ENCODE data around the gene AKR1B15.

The AKR1B15 gene

GRCh38 chr7:134611611-134612151 is 62.8 kb downstream of the AKR1B15 start:
- Histone ChIP-seq H3K27me3 (ENCODE audit: control insufficient read depth, insufficient read depth, low read length, poor library complexity, severe bottlenecking) (peaks cover 4% of the 10 kb centered on the region), H3K36me3 (ENCODE audit: control insufficient read depth, insufficient read depth, low read length) (no peaks in the 10 kb centered on the region), H3K4me3 (ENCODE audit: insufficient read depth, low read depth, low read length) (no peak overlapping the region), H3K4me1 (ENCODE audit: control insufficient read depth, insufficient read depth, low read length) (no peaks in the 10 kb centered on the region), H3K27ac (ENCODE audit: insufficient read depth, low read depth, low read length, poor library complexity, severe bottlenecking) (no peak overlapping the region), H3K9me3 (ENCODE audit: control insufficient read depth, low read length) (no peaks in the 10 kb centered on the region)
- 94% methylated on average over 5 to 6 of the region's 6 CpGs for WGBS, 2 experiments

GRCh38 chr7:134612197-134612596 is 63.3 kb downstream of the AKR1B15 start:
- H3K4me3 ChIP-seq (ENCODE audit: insufficient read depth, low read depth, low read length) = no peak overlapping the region
- H3K27me3 ChIP-seq (ENCODE audit: control insufficient read depth, insufficient read depth, low read length, poor library complexity, severe bottlenecking) = peaks cover 1% of the 10 kb centered on the region
- WGBS, 2 experiments = 89 to 93% methylated on average over 2 of the region's 2 CpGs
- no peak overlapping the region for H3K27ac ChIP-seq (ENCODE audit: insufficient read depth, low read depth, low read length, poor library complexity, severe bottlenecking)
- no peaks in the 10 kb centered on the region for H3K4me1 ChIP-seq (ENCODE audit: control insufficient read depth, insufficient read depth, low read length)
- H3K9me3 ChIP-seq (ENCODE audit: control insufficient read depth, low read length) = no peaks in the 10 kb centered on the region
- H3K36me3 ChIP-seq (ENCODE audit: control insufficient read depth, insufficient read depth, low read length) = no peaks in the 10 kb centered on the region

- 92 to 98% methylated on average over 3 of the region's 3 CpGs for WGBS, 2 experiments
- Histone ChIP-seq H3K27ac (ENCODE audit: insufficient read depth, low read depth, low read length, poor library complexity, severe bottlenecking) (no peak overlapping the region), H3K9me3 (ENCODE audit: control insufficient read depth, low read length) (no peaks in the 10 kb centered on the region), H3K27me3 (ENCODE audit: control insufficient read depth, insufficient read depth, low read length, poor library complexity, severe bottlenecking) (no peaks in the 10 kb centered on the region), H3K4me3 (ENCODE audit: insufficient read depth, low read depth, low read length) (no peak overlapping the region), H3K4me1 (ENCODE audit: control insufficient read depth, insufficient read depth, low read length) (no peaks in the 10 kb centered on the region), H3K36me3 (ENCODE audit: control insufficient read depth, insufficient read depth, low read length) (no peaks in the 10 kb centered on the region)
Measured at GRCh38 chr7:134613623-134614347, 64.9 kb downstream of the AKR1B15 start.

- no peaks in the 10 kb centered on the region for H3K4me1 ChIP-seq (ENCODE audit: control insufficient read depth, insufficient read depth, low read length)
- H3K36me3 ChIP-seq (ENCODE audit: control insufficient read depth, insufficient read depth, low read length) = no peaks in the 10 kb centered on the region
- WGBS, 2 experiments = 82 to 83% methylated on average over 2 of the region's 2 CpGs
- no peak overlapping the region for H3K27ac ChIP-seq (ENCODE audit: insufficient read depth, low read depth, low read length, poor library complexity, severe bottlenecking)
- H3K27me3 ChIP-seq (ENCODE audit: control insufficient read depth, insufficient read depth, low read length, poor library complexity, severe bottlenecking) = no peaks in the 10 kb centered on the region
- no peak overlapping the region for H3K4me3 ChIP-seq (ENCODE audit: insufficient read depth, low read depth, low read length)
- H3K9me3 ChIP-seq (ENCODE audit: control insufficient read depth, low read length) = no peaks in the 10 kb centered on the region
Measured at GRCh38 chr7:134616611-134617010, 67.7 kb downstream of the AKR1B15 start.

GRCh38 chr7:134618756-134619530 is 70.0 kb downstream of the AKR1B15 start:
- 81 to 85% methylated on average over 5 of the region's 5 CpGs for WGBS, 2 experiments

GRCh38 chr7:134619627-134620331 is 70.9 kb downstream of the AKR1B15 start:
- no peak overlapping the region for H3K4me3 ChIP-seq (ENCODE audit: insufficient read depth, low read depth, low read length)
- WGBS, 2 experiments = 83 to 88% methylated on average over 2 of the region's 2 CpGs

More at GRCh38 chr7:134618756-134619530, 70.0 kb downstream of the AKR1B15 start:
- Histone ChIP-seq H3K27me3 (ENCODE audit: control insufficient read depth, insufficient read depth, low read length, poor library complexity, severe bottlenecking) (no peaks in the 10 kb centered on the region), H3K27ac (ENCODE audit: insufficient read depth, low read depth, low read length, poor library complexity, severe bottlenecking) (no peak overlapping the region), H3K36me3 (ENCODE audit: control insufficient read depth, insufficient read depth, low read length) (no peaks in the 10 kb centered on the region), H3K9me3 (ENCODE audit: control insufficient read depth, low read length) (no peaks in the 10 kb centered on the region), H3K4me3 (ENCODE audit: insufficient read depth, low read depth, low read length) (no peak overlapping the region), H3K4me1 (ENCODE audit: control insufficient read depth, insufficient read depth, low read length) (no peaks in the 10 kb centered on the region)

GRCh38 chr7:134622303-134622995 is 73.5 kb downstream of the AKR1B15 start:
- no peak overlapping the region for H3K4me3 ChIP-seq (ENCODE audit: insufficient read depth, low read depth, low read length)
- no peaks in the 10 kb centered on the region for H3K27me3 ChIP-seq (ENCODE audit: control insufficient read depth, insufficient read depth, low read length, poor library complexity, severe bottlenecking)
- WGBS, 2 experiments = 86 to 92% methylated on average over 6 to 7 of the region's 7 CpGs
- H3K27ac ChIP-seq (ENCODE audit: insufficient read depth, low read depth, low read length, poor library complexity, severe bottlenecking) = no peak overlapping the region
- H3K4me1 ChIP-seq (ENCODE audit: control insufficient read depth, insufficient read depth, low read length) = no peaks in the 10 kb centered on the region
- no peaks in the 10 kb centered on the region for H3K36me3 ChIP-seq (ENCODE audit: control insufficient read depth, insufficient read depth, low read length)
- H3K9me3 ChIP-seq (ENCODE audit: control insufficient read depth, low read length) = no peaks in the 10 kb centered on the region

More at GRCh38 chr7:134619627-134620331, 70.9 kb downstream of the AKR1B15 start:
- Histone ChIP-seq H3K4me1 (ENCODE audit: control insufficient read depth, insufficient read depth, low read length) (no peaks in the 10 kb centered on the region), H3K36me3 (ENCODE audit: control insufficient read depth, insufficient read depth, low read length) (no peaks in the 10 kb centered on the region), H3K9me3 (ENCODE audit: control insufficient read depth, low read length) (no peaks in the 10 kb centered on the region), H3K27me3 (ENCODE audit: control insufficient read depth, insufficient read depth, low read length, poor library complexity, severe bottlenecking) (no peaks in the 10 kb centered on the region), H3K27ac (ENCODE audit: insufficient read depth, low read depth, low read length, poor library complexity, severe bottlenecking) (no peak overlapping the region)

- Histone ChIP-seq H3K4me3 (ENCODE audit: insufficient read depth, low read depth, low read length) (no peak overlapping the region), H3K27me3 (ENCODE audit: control insufficient read depth, insufficient read depth, low read length, poor library complexity, severe bottlenecking) (no peaks in the 10 kb centered on the region), H3K9me3 (ENCODE audit: control insufficient read depth, low read length) (no peaks in the 10 kb centered on the region), H3K27ac (ENCODE audit: insufficient read depth, low read depth, low read length, poor library complexity, severe bottlenecking) (no peak overlapping the region), H3K36me3 (ENCODE audit: control insufficient read depth, insufficient read depth, low read length) (no peaks in the 10 kb centered on the region), H3K4me1 (ENCODE audit: control insufficient read depth, insufficient read depth, low read length) (no peaks in the 10 kb centered on the region)
- 94% methylated on average over 2 of the region's 2 CpGs; no CpG with 5 or more reads in 1 of the 2 experiments for WGBS, 2 experiments
Measured at GRCh38 chr7:134623193-134623592, 74.3 kb downstream of the AKR1B15 start.

GRCh38 chr7:134625550-134625949 is 76.6 kb downstream of the AKR1B15 start:
- no peaks in the 10 kb centered on the region for H3K36me3 ChIP-seq (ENCODE audit: control insufficient read depth, insufficient read depth, low read length)
- no peaks in the 10 kb centered on the region for H3K4me1 ChIP-seq (ENCODE audit: control insufficient read depth, insufficient read depth, low read length)
- no peaks in the 10 kb centered on the region for H3K9me3 ChIP-seq (ENCODE audit: control insufficient read depth, low read length)
- 83 to 100% methylated on average over 1 to 2 of the region's 3 CpGs for WGBS, 2 experiments
- H3K27ac ChIP-seq (ENCODE audit: insufficient read depth, low read depth, low read length, poor library complexity, severe bottlenecking) = no peak overlapping the region
- no peaks in the 10 kb centered on the region for H3K27me3 ChIP-seq (ENCODE audit: control insufficient read depth, insufficient read depth, low read length, poor library complexity, severe bottlenecking)
- no peak overlapping the region for H3K4me3 ChIP-seq (ENCODE audit: insufficient read depth, low read depth, low read length)

Data from ectodermal cell (in vitro differentiated cells).